NOMO-1 (cell line): ENCODE measurements around the gene MAU2.
"Not testable (repeated sequence)": the region's sequence is repeated elsewhere in the genome, so short reads cannot be mapped to it uniquely, and the experiment has no call there.

ENCODE experiments used
- DNase-seq, 2 experiments: peaks; one replicate each; lab custom pipeline; 2025; ENCODE audit not compliant: unreplicated experiment in 2 of 2; lab: John Stamatoyannopoulos, UW

MAU2 gene

DNA sequence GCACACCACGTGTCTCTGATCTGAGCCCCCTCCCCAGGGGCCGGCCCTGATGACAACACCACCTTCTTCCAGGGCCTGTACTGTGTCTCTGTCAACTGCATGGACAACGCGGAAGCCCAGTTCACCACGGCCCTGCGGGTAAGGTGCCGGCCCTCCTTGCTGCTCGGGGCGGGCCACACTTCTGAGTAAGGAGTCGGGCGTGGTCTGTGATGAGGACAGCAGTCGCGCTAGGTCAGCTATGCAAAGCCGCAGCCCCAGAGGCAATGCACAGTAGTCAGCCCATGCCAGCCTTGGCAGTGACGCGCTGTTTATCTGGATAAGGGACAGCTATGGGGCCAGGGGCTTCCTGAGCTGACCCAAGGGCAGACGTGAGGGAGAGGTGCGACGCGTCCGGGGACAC, 24.6 kb downstream of the MAU2 start:
- no peak for DNase-seq

DNA sequence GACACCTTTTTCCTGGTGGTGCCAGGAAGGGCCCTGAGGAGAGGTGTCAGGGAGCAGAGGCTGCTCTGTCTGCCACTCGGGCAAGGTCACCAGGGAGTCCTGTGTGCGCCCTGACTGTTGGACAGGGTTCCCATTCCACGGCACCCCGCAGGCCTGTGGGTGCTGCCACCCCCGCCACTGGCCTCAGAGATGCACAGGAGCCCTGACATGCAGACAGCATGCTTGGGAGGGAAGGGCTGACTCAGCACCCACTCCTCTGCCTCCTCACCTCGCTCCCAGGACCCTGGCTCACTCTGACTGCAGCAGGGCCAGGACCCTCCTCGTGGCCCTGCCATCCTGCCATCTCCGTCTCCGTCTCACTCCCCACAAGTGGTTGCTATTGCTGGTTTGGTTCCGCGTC, 25.3 kb downstream of the MAU2 start:
- no peak for DNase-seq

DNA sequence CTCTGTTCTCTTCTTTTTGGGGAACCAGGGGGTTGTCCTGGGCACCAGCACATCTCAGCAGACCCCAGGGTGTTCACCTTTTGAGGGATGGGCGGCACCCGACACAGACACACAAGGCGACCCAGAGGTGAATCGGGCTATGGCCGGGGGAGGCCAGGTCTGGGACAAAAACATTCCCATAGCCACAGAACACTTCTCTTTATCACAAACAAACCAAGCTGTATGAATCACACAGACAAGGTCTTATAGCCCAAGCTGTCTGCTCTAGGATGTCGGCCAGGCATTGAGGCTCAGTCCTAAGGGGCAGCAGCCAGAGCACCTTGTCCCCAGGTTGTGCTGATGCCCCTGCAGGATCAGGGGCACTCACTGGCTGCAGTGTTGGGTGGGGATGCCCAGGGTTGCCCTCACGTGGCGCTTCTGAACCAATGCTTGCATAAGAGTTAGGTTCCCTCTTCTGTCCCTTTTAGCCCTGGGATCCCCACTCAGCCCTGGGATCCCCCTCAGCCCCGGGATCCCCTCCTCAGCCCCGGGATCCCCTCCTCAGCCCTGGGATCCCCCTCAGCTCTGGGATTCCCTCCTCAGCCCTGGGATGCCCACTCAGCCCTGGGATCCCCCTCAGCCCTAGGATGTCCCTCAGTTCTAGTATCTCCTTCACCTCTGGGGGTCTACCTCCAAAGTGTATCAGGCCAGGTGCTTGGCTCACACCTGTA, 26.9 kb downstream of the MAU2 start:
- no peak for DNase-seq

DNA sequence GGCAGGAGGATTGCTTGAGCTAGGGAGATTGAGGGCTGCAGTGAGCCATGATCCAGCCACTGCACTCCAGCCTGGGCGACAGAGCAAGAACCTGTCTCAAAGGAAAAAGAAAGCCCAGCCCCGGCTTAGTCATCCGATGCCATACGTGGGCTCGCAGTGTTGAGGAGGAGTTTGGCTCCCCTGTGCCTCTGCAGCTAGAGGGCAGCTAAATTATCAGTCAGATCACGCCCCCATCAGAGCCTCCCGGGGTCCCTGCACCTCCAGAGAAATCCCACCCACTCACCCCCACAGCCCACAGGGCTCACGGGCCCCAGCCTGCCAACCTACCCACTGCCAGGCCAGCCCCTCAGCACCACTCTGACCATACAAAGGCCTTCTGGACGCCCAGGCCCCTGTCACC, 27.6 kb downstream of the MAU2 start:
- DNase-seq = no peak

DNA sequence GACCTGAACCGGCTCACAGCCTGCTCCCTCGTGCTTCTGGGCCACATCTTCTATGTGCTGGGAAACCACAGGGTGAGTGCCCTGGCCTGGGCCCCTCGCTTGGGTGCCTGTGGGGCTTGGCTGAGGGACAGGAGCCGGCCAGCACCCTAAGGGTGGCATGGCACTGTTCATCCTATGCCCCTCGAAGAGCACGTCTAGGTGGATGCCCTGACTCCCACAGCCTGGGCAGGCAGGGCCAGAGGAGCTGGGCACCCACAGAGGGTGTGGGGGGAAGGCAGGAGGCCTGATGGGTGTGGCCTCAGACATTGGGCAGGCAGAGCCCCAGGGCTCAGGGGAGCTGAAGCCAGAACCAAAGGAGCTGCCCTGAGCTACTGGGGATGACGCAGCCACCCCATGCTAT, 28.7 kb downstream of the MAU2 start:
- no peak for DNase-seq

DNA sequence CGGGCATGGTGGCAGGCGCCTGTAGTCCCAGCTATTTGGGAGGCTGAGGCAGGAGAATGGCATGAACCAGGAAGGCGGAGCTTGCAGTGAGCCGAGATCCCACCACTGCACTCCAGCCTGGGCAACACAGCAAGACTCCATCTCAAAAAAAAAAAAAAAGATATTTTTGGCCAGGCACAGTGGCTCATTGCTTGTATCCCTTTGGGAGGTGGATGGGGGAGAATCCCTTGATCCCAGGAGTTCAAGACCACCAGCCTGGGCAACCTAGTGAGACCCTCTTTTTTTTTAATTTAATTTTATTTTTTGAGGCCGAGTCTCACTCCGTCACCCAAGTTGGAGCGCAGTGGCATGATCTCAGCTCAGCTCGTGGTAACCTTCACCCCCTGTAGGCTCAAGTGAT, 30.1 kb downstream of the MAU2 start:
- not testable (repeated sequence) for DNase-seq

DNA sequence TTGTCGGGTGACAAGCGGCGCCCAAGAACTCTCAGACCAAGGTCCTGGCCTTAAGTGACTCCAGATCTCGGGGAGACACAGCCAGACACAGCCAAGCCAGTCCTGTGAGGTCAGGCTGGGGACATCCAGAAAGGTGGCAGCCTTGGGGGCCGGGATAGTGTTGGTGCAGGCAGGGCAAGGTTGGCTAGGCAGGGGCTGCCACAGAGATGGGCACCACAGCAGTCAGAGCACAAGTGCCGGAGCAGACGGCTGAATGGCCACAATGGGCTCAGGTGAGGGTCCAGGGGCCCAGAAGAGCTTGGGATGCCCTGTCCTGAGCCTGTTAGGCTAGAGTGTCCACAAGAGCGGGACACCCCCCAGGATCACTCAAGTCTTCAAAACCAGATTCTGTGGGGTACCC, 32.2 kb downstream of the MAU2 start:
- no peak for DNase-seq

DNA sequence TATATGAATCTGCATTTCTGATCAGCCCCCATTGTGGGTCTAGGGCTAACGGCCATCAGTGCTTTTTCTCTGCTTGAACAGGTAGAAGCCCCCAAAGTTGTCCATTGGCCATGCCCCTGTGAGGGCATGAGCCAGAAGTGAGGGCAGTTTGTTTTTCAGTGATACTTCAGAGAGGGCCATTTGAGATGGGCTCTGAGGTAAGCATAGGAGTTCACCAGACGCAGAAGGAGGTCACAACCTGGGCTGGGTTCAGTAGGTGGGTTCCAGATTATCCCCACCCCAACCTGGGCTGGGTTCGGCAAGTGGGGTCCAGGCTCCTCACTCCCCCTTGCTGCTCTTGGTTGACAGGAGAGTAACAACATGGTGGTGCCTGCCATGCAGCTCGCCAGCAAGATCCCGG, 33.4 kb downstream of the MAU2 start:
- no peak for DNase-seq

DNA sequence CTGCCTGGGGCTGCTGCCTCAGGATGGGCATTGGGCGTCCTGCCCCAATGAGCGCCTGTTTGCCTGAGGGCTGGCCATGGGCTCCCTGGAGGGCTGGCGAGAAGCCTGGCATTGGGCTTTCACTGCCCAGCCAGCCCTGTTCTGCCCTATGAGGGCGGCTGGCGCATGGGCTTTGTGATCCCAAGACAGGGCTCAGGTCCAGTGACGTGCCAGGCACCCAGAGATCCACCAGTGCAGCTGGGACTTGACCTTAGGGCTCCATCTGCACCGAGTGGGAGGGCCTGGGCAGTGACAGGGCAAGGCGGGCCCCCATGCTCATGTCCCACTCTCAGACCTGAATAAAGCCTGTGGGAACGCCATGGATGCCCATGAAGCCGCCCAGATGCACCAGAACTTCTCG, 34.3 kb downstream of the MAU2 start:
- DNase-seq = no peak

DNA sequence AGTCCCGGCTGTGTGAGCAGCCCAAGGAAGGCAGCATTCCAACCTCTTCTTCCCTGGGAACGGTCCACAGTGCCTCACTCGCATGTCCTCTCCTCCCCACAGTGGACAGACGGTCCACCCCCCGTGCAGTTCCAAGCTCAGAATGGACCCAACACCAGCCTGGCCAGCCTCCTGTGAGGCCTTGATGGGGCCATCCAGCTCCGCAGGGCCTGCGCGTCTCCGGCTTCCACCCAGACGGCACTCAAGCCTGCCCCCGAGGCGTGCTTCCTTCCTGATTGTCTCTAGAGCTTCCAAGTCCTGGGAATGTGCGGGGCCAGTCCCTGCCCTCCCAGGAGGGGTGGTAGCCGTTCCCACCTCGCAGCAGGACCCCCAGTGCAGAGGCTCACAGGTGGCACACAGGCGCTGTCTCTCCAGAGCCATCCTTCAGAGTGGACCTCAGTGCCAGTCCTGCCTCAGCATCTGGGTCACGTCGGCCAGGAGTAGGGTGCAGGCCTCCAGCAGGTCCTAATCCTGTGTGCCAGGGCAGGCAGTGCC, 35.0 kb downstream of the MAU2 start:
- no peak for DNase-seq

DNA sequence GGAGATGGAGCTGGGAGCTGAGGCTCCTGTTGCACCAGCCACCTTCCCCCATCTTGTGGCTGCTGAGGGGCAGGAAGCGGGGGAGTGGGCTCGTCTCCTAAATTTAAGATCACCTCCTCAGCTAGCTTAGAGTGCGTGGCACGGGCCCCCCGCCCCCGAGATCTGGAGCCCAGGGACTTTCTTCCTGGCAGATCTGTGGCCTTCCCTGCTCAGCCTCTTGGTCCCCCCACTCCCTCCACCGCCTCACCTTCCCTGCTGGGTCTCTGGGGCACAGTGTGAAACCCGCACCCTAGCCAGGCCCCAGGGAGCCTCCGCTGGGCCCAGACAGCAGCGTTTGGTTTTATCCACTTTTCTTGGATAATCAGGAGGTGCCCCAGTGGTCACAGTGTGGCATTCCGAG, 35.9 kb downstream of the MAU2 start:
- no peak for DNase-seq

DNA sequence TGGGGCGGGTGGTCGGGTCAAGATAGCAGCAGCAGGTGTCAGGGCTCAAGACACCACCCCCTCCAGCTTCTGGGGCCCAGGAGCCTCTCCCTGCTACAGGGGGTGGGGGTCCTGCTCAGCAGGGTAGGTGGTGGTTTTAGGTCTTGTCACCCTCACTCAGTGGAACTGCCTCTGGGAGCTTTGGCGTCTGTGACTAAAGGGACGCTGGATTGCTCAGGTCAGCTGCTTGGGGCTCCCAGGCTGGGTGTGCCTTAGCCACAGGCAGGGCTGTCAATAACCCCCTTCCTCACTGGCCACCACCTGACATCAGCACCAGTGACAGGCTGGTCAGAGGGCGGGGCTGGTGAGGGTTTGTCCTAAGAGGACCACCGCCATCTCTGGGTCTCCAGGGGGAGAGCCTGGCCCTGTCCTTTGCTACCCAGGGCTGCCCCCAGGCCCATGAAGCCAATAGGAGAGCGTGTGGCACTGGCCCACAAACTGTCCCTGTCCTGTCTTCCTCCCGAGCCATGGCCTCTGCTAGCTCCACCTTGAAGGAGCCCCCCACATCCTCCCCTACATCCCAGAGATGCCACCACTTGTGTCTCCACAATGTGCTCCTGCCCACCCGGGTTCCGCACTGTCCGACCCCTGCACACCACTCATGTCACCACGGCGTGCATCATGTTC, 36.4 kb downstream of the MAU2 start:
- no peak for DNase-seq

DNA sequence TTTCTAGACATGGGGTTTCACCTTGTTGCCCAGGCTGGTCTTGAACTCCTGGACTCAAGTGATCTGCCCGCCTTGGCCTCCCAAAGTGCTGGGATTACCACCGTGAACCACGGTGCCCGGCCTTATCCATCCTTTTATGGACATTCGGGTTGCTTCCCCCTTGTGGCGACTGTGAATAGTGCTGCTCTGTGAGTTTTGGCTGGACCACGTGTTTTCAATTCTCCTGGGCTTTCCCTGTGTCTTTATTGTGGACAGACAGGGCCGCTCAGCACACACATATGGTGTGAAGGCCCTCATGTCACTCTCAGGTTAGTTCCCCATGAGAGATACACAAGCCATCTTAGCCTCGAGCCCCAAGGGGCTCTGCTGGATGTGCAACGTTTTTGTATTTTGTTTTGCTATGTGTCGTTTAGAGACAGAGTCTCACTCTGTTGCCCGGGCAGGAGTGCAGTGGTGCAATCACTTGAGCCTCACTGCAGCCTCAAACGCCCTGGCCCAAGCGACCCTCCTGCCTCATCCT, 40.5 kb downstream of the MAU2 start:
- DNase-seq = peak; percentile 30 to 64

DNA sequence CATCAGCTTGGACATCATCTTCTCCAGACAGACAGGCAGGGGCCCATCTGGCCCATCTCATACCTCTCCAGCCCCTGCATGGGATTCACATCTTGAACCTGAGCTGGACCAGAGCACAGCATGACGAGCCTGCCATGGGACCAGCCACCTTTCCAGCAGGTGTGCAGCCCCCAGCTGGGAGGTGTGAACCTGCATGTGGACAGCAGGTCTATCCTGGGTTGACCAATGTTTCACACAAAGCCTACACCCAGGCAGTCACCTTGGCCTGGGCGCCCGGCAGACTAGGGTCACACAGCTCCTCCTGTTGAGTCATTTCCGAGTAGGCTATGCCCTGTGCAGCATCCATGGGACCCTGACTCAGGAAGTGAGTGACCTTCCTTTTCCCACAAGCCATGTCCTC, 41.4 kb downstream of the MAU2 start:
- DNase-seq = no peak

DNA sequence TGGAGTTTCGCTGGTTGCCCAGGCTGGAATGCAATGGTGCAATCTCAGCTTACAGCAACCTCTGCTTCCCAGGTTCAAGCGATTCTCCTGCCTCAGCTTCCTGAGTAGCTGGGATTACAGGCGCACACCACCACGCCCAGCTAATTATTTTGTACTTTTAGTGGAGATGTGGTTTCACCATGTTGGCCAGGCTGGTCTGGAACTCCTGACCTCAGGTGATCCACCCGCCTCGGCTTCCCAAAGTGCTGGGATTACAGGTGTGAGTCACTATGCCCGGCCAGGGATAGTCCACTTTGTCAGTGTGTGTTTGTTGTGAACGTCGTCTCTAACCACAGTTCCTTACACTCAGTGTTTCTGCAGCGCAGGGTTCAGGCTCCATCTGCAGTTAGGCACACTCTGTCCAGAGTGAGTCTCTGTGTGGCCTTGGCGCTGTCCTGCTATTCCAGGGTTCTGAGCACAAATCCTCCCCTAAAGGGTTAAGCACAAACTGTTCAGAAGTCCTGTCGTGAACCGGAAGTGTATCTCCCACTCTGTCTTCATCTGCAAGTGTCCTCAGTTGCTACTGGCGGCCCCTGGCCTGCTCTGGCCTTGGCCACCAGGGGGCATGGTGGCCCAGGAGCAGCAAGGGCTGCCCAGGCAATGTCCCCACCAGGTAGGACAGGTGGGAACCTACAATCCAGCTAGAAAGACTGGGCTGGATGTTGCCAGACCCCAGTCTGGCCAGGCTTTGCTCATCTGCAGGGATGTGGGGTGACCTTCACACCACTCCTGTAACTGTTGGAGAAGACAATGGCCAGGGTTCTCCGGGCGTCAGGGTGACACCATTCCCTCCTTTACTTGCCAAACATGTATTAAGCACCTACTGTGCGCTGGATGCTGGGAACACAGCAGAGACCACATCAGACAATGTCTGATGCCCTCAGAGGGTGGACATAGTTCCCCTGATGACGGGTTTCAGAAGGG, 46.1 kb downstream of the MAU2 start:
- DNase-seq = peak; percentile 68 to 78

DNA sequence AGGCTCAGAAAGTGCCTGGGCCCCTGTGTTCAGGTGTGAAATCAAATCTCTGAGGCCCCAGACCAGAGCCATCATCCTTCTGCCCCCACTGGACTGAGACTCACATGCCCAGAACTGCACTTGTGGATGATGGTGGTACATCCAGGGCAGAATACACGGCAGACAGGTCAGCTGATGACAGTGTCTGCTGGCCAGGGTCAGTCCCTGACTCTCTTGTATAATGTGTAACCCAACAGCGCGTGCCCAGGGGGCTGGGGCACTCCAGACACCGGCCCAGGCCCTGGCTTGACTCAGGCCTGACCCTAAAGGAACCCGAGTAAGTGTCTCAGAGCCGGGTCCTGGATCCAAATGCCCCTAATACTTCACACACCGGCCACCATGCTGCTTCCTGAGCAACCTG, 47.5 kb downstream of the MAU2 start:
- no peak for DNase-seq

DNA sequence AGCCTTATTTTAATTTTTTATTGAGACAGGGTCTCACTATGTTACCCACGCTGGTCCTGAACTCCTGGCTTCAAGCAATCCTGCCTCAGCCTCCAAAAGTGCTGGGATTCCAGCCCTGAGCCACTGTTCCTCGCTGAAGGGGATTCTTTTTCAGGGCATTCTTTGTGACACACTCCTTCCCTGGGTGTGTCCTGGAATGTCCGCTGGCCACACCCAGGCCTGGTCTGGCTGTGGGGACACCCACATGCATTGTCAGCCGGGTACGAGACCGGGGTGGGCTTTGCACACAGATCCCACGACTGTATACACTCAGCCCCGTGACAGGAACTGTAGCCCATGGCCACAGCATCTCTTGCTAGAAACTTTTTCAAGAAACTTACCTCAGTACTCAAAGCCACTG, 50.4 kb downstream of the MAU2 start:
- no peak for DNase-seq

DNA sequence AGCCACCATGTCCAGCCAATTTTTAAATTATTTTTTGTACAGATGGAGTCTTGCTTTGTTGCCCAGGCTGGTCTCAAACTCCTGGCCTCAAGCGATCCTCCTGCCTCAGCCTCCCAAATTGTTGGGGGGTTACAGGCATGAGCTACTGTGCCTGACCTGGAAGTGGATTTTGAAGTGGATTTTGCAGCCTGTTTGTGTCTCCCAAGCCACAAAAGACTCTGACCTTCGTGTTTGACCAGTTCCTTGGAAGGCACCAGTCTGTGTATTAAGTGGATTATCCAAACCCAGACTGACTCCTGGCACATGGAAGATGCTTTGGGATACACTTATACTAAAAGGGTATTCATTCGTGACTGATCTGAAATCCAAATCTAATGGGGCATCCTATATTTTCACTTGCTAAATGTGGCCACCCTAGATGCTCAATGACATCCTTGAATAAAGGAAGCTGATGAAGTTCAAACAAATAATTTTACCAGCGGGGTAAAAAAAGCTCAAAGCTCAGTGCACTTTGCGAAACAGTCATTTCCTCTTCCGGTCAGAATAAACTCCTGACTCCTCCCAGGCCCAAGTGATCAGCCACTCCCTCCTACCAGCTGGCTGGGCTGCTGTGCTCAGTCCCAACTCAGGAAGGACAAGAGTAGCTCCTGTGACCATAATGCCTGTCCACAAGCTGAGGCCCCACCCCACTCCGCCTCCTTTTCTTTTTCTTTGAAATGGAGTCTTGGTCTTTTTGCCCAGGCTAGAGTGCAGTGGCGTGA, 52.2 kb downstream of the MAU2 start:
- peak; percentile 95 to 98 for DNase-seq

DNA sequence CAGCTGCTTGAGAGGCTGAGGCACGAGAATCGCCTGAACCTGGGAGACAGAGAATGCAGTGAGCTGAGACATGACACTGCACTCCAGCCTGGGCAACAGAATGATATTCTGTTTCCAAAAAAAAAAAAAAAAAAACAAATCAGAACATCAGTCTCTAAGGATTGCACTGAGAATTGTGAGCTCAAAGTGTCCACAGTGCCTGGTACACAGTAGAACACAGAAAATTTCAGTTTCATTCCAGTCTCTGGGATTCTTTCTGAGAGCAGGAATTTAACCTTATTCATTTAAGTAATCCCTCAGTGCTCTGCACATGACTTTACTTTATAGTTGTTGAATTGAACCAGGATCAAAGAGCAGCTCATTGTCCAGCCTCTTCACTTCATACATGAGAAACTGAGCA, 58.9 kb downstream of the MAU2 start:
- no peak for DNase-seq

DNA sequence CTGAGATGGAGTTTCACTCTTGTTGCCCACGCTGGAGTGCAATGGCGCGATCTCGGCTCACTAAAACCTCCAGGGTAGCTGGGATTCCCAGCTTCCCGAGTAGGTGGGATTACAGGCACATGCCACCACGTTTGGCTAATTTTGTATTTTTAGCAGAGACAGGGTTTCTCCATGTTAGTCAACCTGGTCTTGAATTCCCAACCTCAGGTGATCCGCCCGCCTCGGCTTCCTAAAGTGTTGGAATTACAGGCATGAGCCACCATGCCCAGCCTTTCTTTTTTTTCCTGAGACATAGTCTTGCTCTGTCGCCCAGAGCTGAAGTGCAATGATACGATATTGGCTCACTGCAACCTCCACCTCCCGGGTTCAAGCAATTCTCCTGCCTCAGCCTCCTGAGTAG, 59.7 kb downstream of the MAU2 start:
- DNase-seq = not testable (repeated sequence)
